Ishikawa (cell line): ENCODE measurements around the gene MLXIP.

ENCODE experiments used
- CEBPB ChIP-seq: IDR thresholded peaks from 2 replicates; pipeline ENCODE4 v1.6.1; 2012
- CREB1 ChIP-seq: IDR thresholded peaks from 2 replicates; pipeline ENCODE4 v1.6.1; 2012; ENCODE audit warnings: low read depth
- EGR1 ChIP-seq: IDR thresholded peaks from 2 replicates; pipeline ENCODE4 v1.6.1; 2012
- EP300 ChIP-seq: IDR thresholded peaks from 2 replicates; pipeline ENCODE4 v1.6.1; 2012; ENCODE audit warnings: borderline replicate concordance
- FOXM1 ChIP-seq: IDR thresholded peaks from 2 replicates; pipeline ENCODE4 v1.6.1; 2012; ENCODE audit warnings: low read depth, borderline replicate concordance
- MAX ChIP-seq: IDR thresholded peaks from 2 replicates; pipeline ENCODE4 v1.6.1; 2012
- NFIC ChIP-seq: IDR thresholded peaks from 2 replicates; pipeline ENCODE4 v1.6.1; 2012
- RAD21 ChIP-seq: IDR thresholded peaks from 2 replicates; pipeline ENCODE4 v1.6.1; 2012; ENCODE audit warnings: low read depth
- REST ChIP-seq: IDR thresholded peaks from 2 replicates; pipeline ENCODE4 v1.6.1; 2012; ENCODE audit warnings: low read depth, mild to moderate bottlenecking
- TAF1 ChIP-seq: IDR thresholded peaks from 2 replicates; pipeline ENCODE4 v1.6.1; 2012; ENCODE audit warnings: low read depth, mild to moderate bottlenecking
- TCF12 ChIP-seq: IDR thresholded peaks from 2 replicates; pipeline ENCODE4 v1.6.1; 2012; ENCODE audit warnings: low read depth
- TEAD4 ChIP-seq: IDR thresholded peaks from 2 replicates; pipeline ENCODE4 v1.6.1; 2012
- USF1 ChIP-seq: IDR thresholded peaks from 2 replicates; pipeline ENCODE4 v1.6.1; 2012
- YY1 ChIP-seq: IDR thresholded peaks from 2 replicates; pipeline ENCODE4 v1.6.1; 2012; ENCODE audit warnings: low read depth
- ZBTB7A ChIP-seq: IDR thresholded peaks from 2 replicates; pipeline ENCODE4 v1.6.1; 2012; ENCODE audit warnings: low read depth

Gene MLXIP

GRCh38 chr12:122107261-122107660 lies 28.7 kb downstream of the MLXIP start:
- no peak for TF ChIP-seq RAD21
- TF ChIP-seq CREB1, result no peak
- no peak for TF ChIP-seq YY1
- no peak for TF ChIP-seq MAX
- no peak for TF ChIP-seq EGR1
- no peak for TF ChIP-seq CEBPB

- no peak for TF ChIP-seq CREB1
- TF ChIP-seq EGR1, result no peak
- no peak for TF ChIP-seq CEBPB
- TF ChIP-seq MAX, result no peak
- TF ChIP-seq USF1, result no peak
- no peak for TF ChIP-seq ZBTB7A
- no peak for TF ChIP-seq NFIC
- no peak for TF ChIP-seq RAD21
- TF ChIP-seq TEAD4, result no peak
- no peak for TF ChIP-seq EP300
- TF ChIP-seq TAF1, result no peak
- TF ChIP-seq REST, result no peak
- no peak for TF ChIP-seq FOXM1
- TF ChIP-seq TCF12, result no peak
- TF ChIP-seq YY1, result no peak
These were observed 32.6 kb downstream of the MLXIP start for GRCh38 chr12:122111089-122111641.

- TF ChIP-seq USF1 (no peak), CEBPB (no peak), NFIC (no peak), RAD21 (no peak), TCF12 (no peak), ZBTB7A (no peak), MAX (no peak), TEAD4 (no peak)
These were observed 38.4 kb downstream of the MLXIP start for GRCh38 chr12:122116707-122117535.

- no peak for TF ChIP-seq RAD21
- no peak for TF ChIP-seq YY1
- TF ChIP-seq NFIC, result no peak
These were observed 39.4 kb downstream of the MLXIP start for GRCh38 chr12:122117979-122118378.

GRCh38 chr12:122121745-122122144 lies 43.2 kb downstream of the MLXIP start:
- TF ChIP-seq EGR1 (no peak), TEAD4 (no peak), CEBPB (no peak), NFIC (no peak), MAX (no peak), ZBTB7A (no peak), FOXM1 (no peak)

GRCh38 chr12:122123051-122123760 lies 44.6 kb downstream of the MLXIP start:
- no peak for TF ChIP-seq USF1
- peak; percentile 73 for TF ChIP-seq ZBTB7A
- TF ChIP-seq RAD21, result peak; percentile 86
- TF ChIP-seq REST, result no peak
- TF ChIP-seq EGR1, result no peak
- no peak for TF ChIP-seq TEAD4
